ENCODE results near the gene PDHX. TPM values are rescaled to one million over a fixed set of nuclear protein-coding genes. Genes with fewer than 3 reads are reported as not detected.

Gene PDHX
- total RNA-seq, 1 experiment from 2014 or later: 63.0 TPM

GRCh38 chr11:35035894-35036408 lies 119.5 kb downstream of the PDHX start:
- in situ Hi-C loops (cut with HindIII; ENCODE audit: low pct_unique_long_range_greater_than_20kb, low sequenced_read_pairs) (no loop called here), intact Hi-C loops (cut with micrococcal nuclease; ENCODE audit: unreplicated experiment) (no loop called here)
- CTCF ChIA-PET: interaction anchor here (1.0 kb wide), 1 partner anchor 29 kb away, joined by 3 read pairs; no protein-coding TSS in a partner anchor
- H3K9me3 ChIP-seq (ENCODE audit: control insufficient read depth, insufficient read depth, low read depth, low read length): peaks cover 7% of the 10 kb centered on the region; the same call in 1 of the 2 replicates
- TF ChIP-seq CTCF (IDR thresholded peaks at IDR 0.05): no peak
- TF ChIP-seq SIN3A (IDR thresholded peaks at IDR 0.05; ENCODE audit: borderline replicate concordance, insufficient read depth, low read depth, low read length): no peak
- no peak for TF ChIP-seq REST (IDR thresholded peaks at IDR 0.05; ENCODE audit: insufficient read depth in 1 of 2, low read depth in 2 of 2, low read length in 1 of 2)
- no peak for TF ChIP-seq TCF7L2 (IDR thresholded peaks at IDR 0.05; ENCODE audit: low read depth, low read length)
- no peak for TF ChIP-seq POLR2AphosphoS5 (IDR thresholded peaks at IDR 0.05; ENCODE audit: low read depth, low read length)
- no peaks in the 10 kb centered on the region for H3K27me3 ChIP-seq (ENCODE audit: control insufficient read depth, insufficient read depth, low read length)
- H3K4me1 ChIP-seq (ENCODE audit: control insufficient read depth, insufficient read depth, low read length): peaks cover 39% of the 10 kb centered on the region
- peak; percentile 33; the same call in 1 of the 2 replicates for ATAC-seq
- POLR2A ChIA-PET: no interaction called here
- no peak for DNase-seq (ENCODE audit: low read depth, low spot score)
- H3K4me3 ChIP-seq (ENCODE audit: low read depth in 2 of 2, low read length in 2 of 2): no peak overlapping the region
- H3K27ac ChIP-seq (ENCODE audit: low read length): peak overlapping the region; percentile 95
- no TSS peak for BruUV-seq (replicated peaks)
- no peaks in the 10 kb centered on the region for H3K36me3 ChIP-seq (ENCODE audit: control insufficient read depth, insufficient read depth, low read length)

GRCh38 chr11:35036639-35037038 lies 120.2 kb downstream of the PDHX start:
- BruUV-seq (replicated peaks): no TSS peak
- intact Hi-C loops (cut with micrococcal nuclease; ENCODE audit: unreplicated experiment): no loop called here
- Histone ChIP-seq H3K27ac (ENCODE audit: low read length) (peak overlapping the region; percentile 95), H3K27me3 (ENCODE audit: control insufficient read depth, insufficient read depth, low read length) (no peaks in the 10 kb centered on the region), H3K4me1 (ENCODE audit: control insufficient read depth, insufficient read depth, low read length) (peaks cover 35% of the 10 kb centered on the region), H3K9me3 (ENCODE audit: control insufficient read depth, insufficient read depth, low read depth, low read length) (peaks cover 7% of the 10 kb centered on the region; the same call in 1 of the 2 replicates), H3K36me3 (ENCODE audit: control insufficient read depth, insufficient read depth, low read length) (no peaks in the 10 kb centered on the region), H3K4me3 (ENCODE audit: low read depth in 2 of 2, low read length in 2 of 2) (no peak overlapping the region)
- TF ChIP-seq REST (IDR thresholded peaks at IDR 0.05; ENCODE audit: insufficient read depth in 1 of 2, low read depth in 2 of 2, low read length in 1 of 2) (no peak), POLR2AphosphoS5 (IDR thresholded peaks at IDR 0.05; ENCODE audit: low read depth, low read length) (no peak), TCF7L2 (IDR thresholded peaks at IDR 0.05; ENCODE audit: low read depth, low read length) (no peak), SIN3A (IDR thresholded peaks at IDR 0.05; ENCODE audit: borderline replicate concordance, insufficient read depth, low read depth, low read length) (no peak), CTCF (IDR thresholded peaks at IDR 0.05) (no peak)
- DNase-seq (ENCODE audit: low read depth, low spot score): no peak
- ATAC-seq: no peak
- ChIA-PET CTCF (interaction anchor here (1.0 kb wide), 1 partner anchor 28 kb away, joined by 3 read pairs; no protein-coding TSS in a partner anchor), POLR2A (no interaction called here)
- in situ Hi-C loops (cut with HindIII; ENCODE audit: low pct_unique_long_range_greater_than_20kb, low sequenced_read_pairs): no loop called here

Data from Panc1 (cell line).